GM21619 (cell line): ENCODE results near the gene THRAP3.

Source experiments
- ATAC-seq: cut with Tn5 transposase; IDR thresholded peaks from one replicate; pipeline ENCODE4 v1.9.1; 2021; ENCODE audit not compliant: unreplicated experiment

The THRAP3 gene

DNA sequence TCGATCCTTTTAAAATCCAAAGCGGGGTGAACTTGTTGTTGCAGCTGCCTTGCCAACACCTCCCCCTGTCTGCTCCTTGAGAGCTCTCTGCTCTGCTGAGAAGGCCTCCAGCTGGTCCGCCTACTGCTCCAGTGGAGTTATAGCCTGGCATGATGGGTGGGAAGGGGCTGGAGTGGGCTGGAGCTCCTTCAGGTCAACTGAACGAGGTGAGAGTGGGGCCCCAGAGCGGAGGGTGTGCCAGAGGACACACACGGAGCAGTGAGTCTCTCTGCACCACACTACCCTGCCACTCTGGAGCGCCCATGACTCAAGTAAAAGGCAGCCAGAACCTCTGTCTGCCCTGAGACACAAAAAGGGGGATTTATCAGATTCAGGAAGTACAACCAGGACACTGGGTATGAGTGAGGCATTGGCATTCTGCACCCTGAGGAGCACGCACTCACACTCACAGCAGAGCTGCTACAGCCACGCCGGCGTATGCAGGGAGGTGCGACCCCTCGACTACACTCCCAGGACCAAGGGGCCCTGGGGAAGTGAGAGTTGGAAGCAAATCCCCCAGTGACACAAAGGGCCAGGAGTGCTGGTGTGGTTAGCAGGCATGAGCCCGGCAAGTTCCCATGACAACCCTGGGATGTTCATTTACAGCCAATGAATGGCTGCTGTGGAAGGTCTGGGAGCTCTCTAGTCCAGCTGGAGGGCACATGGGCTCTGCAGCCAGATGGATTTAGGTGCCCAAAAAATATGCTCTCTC lies 127.2 kb downstream of the THRAP3 start:
- ATAC-seq = no peak

DNA sequence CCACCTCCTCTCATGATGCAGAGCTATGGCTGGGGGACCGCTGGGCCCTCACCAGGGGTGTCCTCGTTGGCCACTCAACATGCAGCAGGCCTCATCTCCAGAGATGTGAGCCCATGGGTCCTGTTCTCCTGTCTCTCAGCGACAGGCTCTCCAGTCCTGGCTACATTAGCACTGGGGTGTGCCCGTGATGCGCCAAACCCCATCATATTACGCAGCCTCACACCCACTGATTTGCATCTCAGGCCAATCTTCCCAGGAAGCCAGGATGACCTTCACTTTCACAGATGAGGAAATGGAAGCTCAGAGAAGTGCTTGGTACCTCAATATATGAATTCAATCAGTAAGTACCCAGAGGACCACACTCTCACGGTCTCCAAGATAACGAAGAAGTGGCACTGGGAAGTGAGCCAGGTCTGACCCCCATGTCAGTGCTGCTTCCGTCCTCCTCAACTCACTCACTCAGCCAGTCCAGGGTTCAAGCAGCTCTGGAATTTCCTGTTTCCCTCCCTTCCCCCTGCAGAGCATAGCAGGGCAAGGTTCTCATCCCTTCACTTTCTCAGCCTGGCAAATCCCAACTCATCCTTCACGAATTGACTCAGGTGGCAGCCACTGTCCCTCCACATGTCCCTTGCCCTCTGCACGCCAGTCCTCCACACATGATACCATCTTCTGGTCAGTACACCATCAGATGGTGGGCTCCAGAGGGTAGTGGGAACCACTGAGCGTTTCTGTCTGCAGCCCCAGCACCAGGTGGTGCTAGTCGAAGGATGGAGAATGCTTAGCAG lies 128.1 kb downstream of the THRAP3 start:
- no peak for ATAC-seq

DNA sequence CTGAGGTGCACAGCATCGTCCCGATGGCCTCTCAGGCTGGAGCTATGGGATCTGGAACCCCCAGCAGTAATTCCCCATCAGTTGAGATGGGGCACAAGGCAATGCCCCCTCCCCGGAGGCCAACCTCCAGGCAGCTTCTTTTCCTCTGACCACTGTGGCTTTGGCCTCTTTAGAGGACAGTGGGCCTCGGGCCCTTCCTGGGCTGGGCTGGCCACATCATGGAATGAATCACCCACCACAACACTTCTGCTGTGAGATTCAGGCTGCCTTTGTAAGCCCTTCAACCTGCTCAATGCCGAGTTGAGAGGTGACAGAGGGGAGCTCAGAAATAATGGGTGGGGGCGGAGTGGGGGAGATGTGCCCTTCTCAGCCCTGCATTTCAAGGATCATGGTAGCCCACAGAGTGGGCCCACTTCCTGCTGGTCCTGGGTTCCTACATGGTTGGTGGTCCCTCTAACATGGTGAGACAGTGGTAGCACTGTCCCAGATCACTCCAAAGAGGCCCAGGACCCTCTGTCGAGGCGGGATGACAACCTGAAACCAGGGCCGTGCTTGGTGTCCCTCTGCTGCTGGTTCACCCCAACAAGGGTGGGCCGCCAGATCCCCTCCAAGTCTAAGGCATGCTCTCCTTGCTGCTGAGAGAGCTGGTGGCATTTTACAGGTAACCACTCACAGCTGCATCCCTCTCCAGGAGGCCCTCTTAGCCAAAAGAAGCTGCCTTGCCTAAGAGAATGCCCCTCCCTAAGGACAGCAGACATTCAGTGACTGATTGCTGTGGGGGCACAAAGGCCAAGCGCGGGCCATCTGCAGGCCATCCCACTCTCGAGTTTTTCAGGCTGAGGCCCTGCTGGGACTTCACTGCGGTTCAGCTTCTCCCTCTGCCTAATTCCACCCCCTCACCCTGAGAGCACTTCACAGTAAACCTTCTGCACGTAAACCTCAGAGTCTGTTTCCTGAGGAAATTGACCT lies 129.0 kb downstream of the THRAP3 start:
- no peak for ATAC-seq

DNA sequence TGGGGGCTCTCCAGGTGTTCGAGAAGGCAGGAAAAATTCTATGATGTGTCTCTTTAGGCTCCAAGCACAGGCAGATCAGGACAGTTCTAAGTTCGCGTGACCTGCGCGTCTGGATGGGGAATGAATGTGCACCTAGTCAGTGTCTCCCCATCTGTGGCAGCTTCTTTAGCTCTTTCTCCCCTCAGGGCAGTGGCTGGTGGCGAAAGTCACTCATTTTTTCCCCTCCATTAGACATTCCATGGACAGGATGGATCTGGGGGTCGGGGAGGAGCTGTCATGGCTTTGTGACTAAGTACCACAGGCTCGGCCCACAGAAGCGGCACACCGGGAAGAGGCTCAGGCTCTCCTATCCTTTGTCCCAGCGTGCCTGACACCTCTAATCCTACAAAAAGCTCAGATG lies 130.2 kb downstream of the THRAP3 start:
- no peak for ATAC-seq
